Measurements from ENCODE around the gene CMIP.

GRCh38 chr16:81454044-81454443, 9.4 kb downstream of the CMIP start:
- TF ChIP-seq GATA3 (IDR thresholded peaks at IDR 0.05; ENCODE audit: low read depth, low read length) (no peak), GATA2 (IDR thresholded peaks at IDR 0.05; ENCODE audit: low read depth, low read length) (no peak)

All from SH-SY5Y (cell line).